Parathyroid adenoma (tissue), 2 donors: ENCODE results near the gene RAD54L.

Experiments
- H2AFZ ChIP-seq: fragments of 300-600 bp; sonication (generic); one replicate; pipeline ENCODE4 v1.7.0; 2017; ENCODE audit warnings: antibody characterized with exemption, mild to moderate bottlenecking
- H3K27ac ChIP-seq: fragments of 300-600 bp; sonication (generic); one replicate; pipeline ENCODE4 v1.7.0; 2017
- H3K27me3 ChIP-seq: fragments of 300-600 bp; sonication (generic); one replicate; pipeline ENCODE4 v1.7.0; 2017; ENCODE audit warnings: low read length; ENCODE audit not compliant: control insufficient read depth, insufficient read depth
- H3K36me3 ChIP-seq: fragments of 300-600 bp; sonication (generic); one replicate; pipeline ENCODE4 v1.7.0; 2017; ENCODE audit warnings: low read length; ENCODE audit not compliant: control insufficient read depth, insufficient read depth
- H3K4me1 ChIP-seq: fragments of 300-600 bp; sonication (generic); one replicate; pipeline ENCODE4 v1.7.0; 2017; ENCODE audit warnings: control low read depth
- H3K4me2 ChIP-seq: fragments of 300-600 bp; sonication (generic); one replicate; pipeline ENCODE4 v1.7.0; 2017; ENCODE audit warnings: low read length
- H3K4me3 ChIP-seq: fragments of 300-600 bp; sonication (generic); one replicate; pipeline ENCODE4 v1.7.0; 2017; ENCODE audit warnings: low read depth, low read length
- H3K79me2 ChIP-seq: fragments of 300-600 bp; sonication (generic); one replicate; pipeline ENCODE4 v1.7.0; 2017; ENCODE audit warnings: control low read depth
- H3K9ac ChIP-seq: fragments of 300-600 bp; sonication (generic); one replicate; pipeline ENCODE4 v1.7.0; 2017; ENCODE audit warnings: mild to moderate bottlenecking
- H3K9me3 ChIP-seq: fragments of 300-600 bp; sonication (generic); one replicate; pipeline ENCODE4 v1.7.0; 2017; ENCODE audit warnings: low read length; ENCODE audit not compliant: control insufficient read depth
- CTCF ChIP-seq: fragments of 300-600 bp; sonication (generic); IDR thresholded peaks from one replicate; pipeline ENCODE4 v1.7.0; 2017; ENCODE audit warnings: antibody characterized with exemption, mild to moderate bottlenecking
- donor health status: primary hyperparathyroidism.

RAD54L gene

GRCh38 chr1:46247436-46248121, at the start of gene RAD54L:
Gene RAD54L (plus strand): TSS chr1:46247763. CDS start chr1:46248406, 643 bp downstream.
- no peaks in the 10 kb centered on the region for H3K79me2 ChIP-seq
- H3K4me2 ChIP-seq, result peak within 1 kb of the TSS; percentile 96
- H3K36me3 ChIP-seq, result no peaks in the 10 kb centered on the region
- peaks cover 2% of the 10 kb centered on the region for H3K4me1 ChIP-seq
- H3K9ac ChIP-seq, result no peak within 1 kb of the TSS
- peak within 1 kb of the TSS; percentile 79 for H3K4me3 ChIP-seq
- peak within 1 kb of the TSS; percentile 56 for H3K27ac ChIP-seq
- TF ChIP-seq CTCF, result no peak
- H3K9me3 ChIP-seq, result no peaks in the 10 kb centered on the region
- peak within 1 kb of the TSS; percentile 90 for H2AFZ ChIP-seq
- H3K27me3 ChIP-seq, result no peaks in the 10 kb centered on the region

GRCh38 chr1:46197964-46198811, 49.4 kb upstream of the RAD54L start, which contains the start of gene POMGNT1:
Gene POMGNT1 (minus strand): TSS chr1:46198434. CDS start chr1:46197821, 613 bp downstream.
- Histone ChIP-seq H3K4me1 (peaks cover 6% of the 10 kb centered on the region), H3K27me3 (no peaks in the 10 kb centered on the region), H3K9ac (peak within 1 kb of the TSS; percentile 28), H3K36me3 (no peaks in the 10 kb centered on the region), H3K4me2 (peak within 1 kb of the TSS; percentile 98), H2AFZ (peak within 1 kb of the TSS; percentile 82), H3K27ac (peak within 1 kb of the TSS; percentile 78), H3K4me3 (peak within 1 kb of the TSS; percentile 87), H3K9me3 (no peaks in the 10 kb centered on the region), H3K79me2 (no peaks in the 10 kb centered on the region)
- TF ChIP-seq CTCF, result no peak

GRCh38 chr1:46199233-46199749, 48.3 kb upstream of the RAD54L start:
- no peak for TF ChIP-seq CTCF
- no peak overlapping the region for H3K9ac ChIP-seq
- no peaks in the 10 kb centered on the region for H3K79me2 ChIP-seq
- H3K9me3 ChIP-seq, result no peaks in the 10 kb centered on the region
- no peak overlapping the region for H3K4me3 ChIP-seq
- H2AFZ ChIP-seq, result no peak overlapping the region
- H3K27ac ChIP-seq, result no peak overlapping the region
- no peaks in the 10 kb centered on the region for H3K36me3 ChIP-seq
- H3K27me3 ChIP-seq, result no peaks in the 10 kb centered on the region
- H3K4me1 ChIP-seq, result peaks cover 6% of the 10 kb centered on the region
- peak overlapping the region; percentile 97 for H3K4me2 ChIP-seq

- Histone ChIP-seq H3K36me3 (no peaks in the 10 kb centered on the region), H3K9me3 (no peaks in the 10 kb centered on the region), H3K4me1 (peaks cover 4% of the 10 kb centered on the region), H2AFZ (peak overlapping the region; percentile 69), H3K9ac (no peak overlapping the region), H3K27ac (peak overlapping the region; percentile 73), H3K79me2 (no peaks in the 10 kb centered on the region), H3K4me3 (peak overlapping the region; percentile 68), H3K27me3 (no peaks in the 10 kb centered on the region), H3K4me2 (peak overlapping the region; percentile 80)
- no peak for TF ChIP-seq CTCF
These were observed 43.7 kb upstream of the RAD54L start for GRCh38 chr1:46203738-46204405.
